ENCODE results near the gene RSPO3. TPM values are rescaled to one million over a fixed set of nuclear protein-coding genes. Genes with fewer than 3 reads are reported as not detected.

RSPO3 gene
- total RNA-seq (2012; rRNA removed), result not detected in 2 replicates
- polyA plus RNA-seq (2012; rRNA removed), result not detected in 2 replicates
- not detected in 2 replicates for polyA plus RNA-seq (2012; cell fraction: cytosol; rRNA removed)
- polyA plus RNA-seq (2012; cell fraction: nucleus; rRNA removed; ENCODE audit: low replicate concordance), result not detected in 2 replicates
- percentile 10 among the genes with signal in this experiment for Bru-seq, nascent RNA
- BruChase-seq, experiment 1, labeled RNA remaining after a 6-hour chase, result percentile 15 among the genes with signal in this experiment
- BruChase-seq, experiment 2, labeled RNA remaining after a 2-hour chase, result percentile 11 among the genes with signal in this experiment
- long read RNA-seq, partial matches to known transcripts, result 0 of 1 reads
- long read RNA-seq, other reads (novel, unspliced or antisense), result 0 of 1 reads

- 0% methylated on average over 4 of the region's 63 CpGs; no CpG with 5 or more reads in 1 of the 2 experiments for WGBS, 2 experiments (ENCODE audit: extremely low coverage in 2 of 2, insufficient read length in 1 of 2)
- Histone ChIP-seq H2AFZ (replicated peaks; ENCODE audit: low read length, poor library complexity) (peak within 1 kb of the TSS; percentile 69), H2BK5ac (ENCODE audit: low read depth, low read length, poor library complexity, severe bottlenecking) (no peak within 1 kb of the TSS), H4K91ac (ENCODE audit: insufficient read depth, low read depth, low read length) (no peak within 1 kb of the TSS), H3K4me2 (ENCODE audit: low read depth, low read length) (peak within 1 kb of the TSS; percentile 75), H2BK120ac (ENCODE audit: low read depth, low read length) (no peak within 1 kb of the TSS), H2BK15ac (ENCODE audit: low read depth, low read length) (no peak within 1 kb of the TSS), H4K20me1 (ENCODE audit: insufficient read depth, low read length) (no peaks in the 10 kb centered on the region), H2AK9ac (replicated peaks; ENCODE audit: low read depth, low read length, poor library complexity) (no peak within 1 kb of the TSS), H3K4me1 (ENCODE audit: control insufficient read depth, insufficient read depth, low read length) (no peaks in the 10 kb centered on the region; the same call in 1 of the 2 replicates), H3K36me3 (ENCODE audit: control insufficient read depth, insufficient read depth, low read length) (no peaks in the 10 kb centered on the region), H3K9ac (ENCODE audit: low read depth, low read length) (0 out of 2 replicates have a peak within 1 kb of the TSS, but pooled peaks have one; percentile 43), H4K5ac (ENCODE audit: low read depth, low read length) (no peak within 1 kb of the TSS), H3K56ac (ENCODE audit: extremely low read depth, insufficient read depth, low read length) (no peak within 1 kb of the TSS), H4K8ac (ENCODE audit: low read depth in 2 of 2, low read length in 2 of 2) (no peak within 1 kb of the TSS), H3K4me3 (ENCODE audit: insufficient read depth, low read depth, low read length) (peak within 1 kb of the TSS; percentile 53), H3K14ac (replicated peaks; ENCODE audit: low read depth, low read length) (no peak within 1 kb of the TSS), H3K27ac (ENCODE audit: insufficient read depth, low read length) (no peak within 1 kb of the TSS), H3K79me1 (ENCODE audit: low read depth in 1 of 2, low read length in 2 of 2) (no peaks in the 10 kb centered on the region), H3K27me3 (ENCODE audit: control insufficient read depth, insufficient read depth, low read length) (peaks cover 51% of the 10 kb centered on the region), H3K4ac (ENCODE audit: low read depth, low read length) (no peak within 1 kb of the TSS), H3K9me1 (ENCODE audit: insufficient read depth, low read length) (no peaks in the 10 kb centered on the region), H3K23ac (ENCODE audit: low read depth, low read length) (no peak within 1 kb of the TSS), H3K18ac (ENCODE audit: low read depth, low read length) (no peak within 1 kb of the TSS), H3K9me3 (ENCODE audit: control insufficient read depth, insufficient read depth, low read length) (no peaks in the 10 kb centered on the region), H2AK5ac (ENCODE audit: low read depth, low read length) (no peak within 1 kb of the TSS), H2BK20ac (ENCODE audit: low read depth, low read length) (no peak within 1 kb of the TSS)
- DNase-seq (peak; percentile 18), ATAC-seq (ENCODE audit: low read depth) (peak; percentile 49)
- no TSS peak for BruUV-seq (replicated peaks)
- dilution Hi-C loops (cut with HindIII; ENCODE audit: low sequenced_read_pairs, unreplicated experiment) (no loop called here), intact Hi-C loops (cut with micrococcal nuclease) (no loop called here), in situ Hi-C loops (cut with MboI; ENCODE audit: low sequenced_read_pairs) (loop anchor here (10.0 to 25.0 kb wide), 2 partner anchors 754 to 1081 kb away; no protein-coding TSS in a partner anchor)
- POLR2A ChIA-PET (ENCODE audit: unreplicated experiment), result interaction anchor here (0.6 kb wide), 1 partner anchor 24 kb away, joined by 3 read pairs; no protein-coding TSS in a partner anchor
- CTCF ChIA-PET, result no interaction called here
- TF ChIP-seq SMC3 (IDR thresholded peaks at IDR 0.05; ENCODE audit: low read depth, low read length), result no peak
- TF ChIP-seq CHD1 (IDR thresholded peaks at IDR 0.05; ENCODE audit: low read depth, low read length), result no peak
- TF ChIP-seq FOS (IDR thresholded peaks at IDR 0.05; ENCODE audit: low read depth, low read length), result no peak
- no peak for TF ChIP-seq MAFK (IDR thresholded peaks at IDR 0.05; ENCODE audit: low read depth, low read length)
- TF ChIP-seq MXI1 (IDR thresholded peaks at IDR 0.05; ENCODE audit: borderline replicate concordance, low read depth, low read length), result no peak
- no peak for TF ChIP-seq ELK1 (IDR thresholded peaks at IDR 0.05; ENCODE audit: borderline replicate concordance, low read depth, low read length)
- no peak for TF ChIP-seq NFE2L2 (IDR thresholded peaks at IDR 0.05; ENCODE audit: low read depth, low read length)
- TF ChIP-seq CEBPB (IDR thresholded peaks at IDR 0.05; ENCODE audit: low read depth, low read length), result no peak
- no peak for TF ChIP-seq RFX5 (IDR thresholded peaks at IDR 0.05; ENCODE audit: low read depth, low read length)
- TF ChIP-seq USF2 (IDR thresholded peaks at IDR 0.05; ENCODE audit: low read depth, low read length), result no peak
- no peak for TF ChIP-seq CTCF (conservative IDR thresholded peaks at IDR 0.05; ENCODE audit: low read depth, low read length)
- TF ChIP-seq RCOR1 (IDR thresholded peaks at IDR 0.05; ENCODE audit: insufficient replicate concordance, low read length), result no peak
- TF ChIP-seq POLR2A (IDR thresholded peaks at IDR 0.05; ENCODE audit: low read depth, low read length), result no peak
Observed at GRCh38 chr6:127118298-127119101, at the start of gene RSPO3. Gene RSPO3 (plus strand): TSS chr6:127118671. CDS start chr6:127119193, 522 bp downstream.

All from IMR-90 (cell line).